8988T (cell line): ENCODE results near the gene RAB25.
"Not testable (repeated sequence)": the region's sequence is repeated elsewhere in the genome, so short reads cannot be mapped to it uniquely, and the experiment has no call there.

Experiments
- DNase-seq: peaks from one replicate; pipeline ENCODE4 v3.0.0; 2011

RAB25 gene

GRCh38 chr1:156104065-156104810 is 43.3 kb downstream of the RAB25 start:
- no peak for DNase-seq

- no peak for DNase-seq
These were observed 44.2 kb downstream of the RAB25 start for GRCh38 chr1:156104861-156105832.

GRCh38 chr1:156106624-156107488 is 45.9 kb downstream of the RAB25 start:
- no peak for DNase-seq

- DNase-seq: no peak
These were observed 47.1 kb downstream of the RAB25 start for GRCh38 chr1:156108057-156108456.

- no peak for DNase-seq
These were observed 47.8 kb downstream of the RAB25 start for GRCh38 chr1:156108664-156109241.

- no peak for DNase-seq
These were observed 49.3 kb downstream of the RAB25 start for GRCh38 chr1:156110252-156110651.

GRCh38 chr1:156111355-156111962 is 50.5 kb downstream of the RAB25 start:
- DNase-seq: no peak

GRCh38 chr1:156112276-156113137 is 51.5 kb downstream of the RAB25 start:
- no peak for DNase-seq

GRCh38 chr1:156113282-156113950 is 52.5 kb downstream of the RAB25 start:
- DNase-seq: no peak

GRCh38 chr1:156114101-156114918 is 53.4 kb downstream of the RAB25 start, which contains the start of gene LMNA:
Gene LMNA (plus strand): TSS chr1:156114711. CDS start chr1:156114919, 208 bp downstream.
- peak; percentile 90 for DNase-seq

GRCh38 chr1:156114919-156115513 is 54.1 kb downstream of the RAB25 start:
- no peak for DNase-seq

GRCh38 chr1:156115514-156116374 is 54.8 kb downstream of the RAB25 start:
- DNase-seq: no peak

GRCh38 chr1:156116731-156117130 is 55.8 kb downstream of the RAB25 start:
- not testable (repeated sequence) for DNase-seq

GRCh38 chr1:156117414-156118176 is 56.6 kb downstream of the RAB25 start:
- DNase-seq: no peak

- no peak for DNase-seq
These were observed 57.4 kb downstream of the RAB25 start for GRCh38 chr1:156118177-156118868.

GRCh38 chr1:156119503-156120209 is 58.7 kb downstream of the RAB25 start:
- DNase-seq: no peak
